KBM-7 (cell line): ENCODE measurements around the gene WNT6.

Experiments
- DNase-seq: peaks from one replicate; pipeline ENCODE4 v3.0.0-alpha.2; 2015
- in situ Hi-C: fragments of 300-500 bp; cut with MboI; formaldehyde crosslinking; loops from 2 replicates; pipeline ENCODE4 v1.14.3; 2020; ENCODE audit warnings: low sequenced_read_pairs, low pct_unique_long_range_greater_than_20kb, mixed read lengths

The WNT6 gene

GRCh38 chr2:218885981-218886947, 26.7 kb downstream of the WNT6 start:
- in situ Hi-C loops, result no loop called here

DNA sequence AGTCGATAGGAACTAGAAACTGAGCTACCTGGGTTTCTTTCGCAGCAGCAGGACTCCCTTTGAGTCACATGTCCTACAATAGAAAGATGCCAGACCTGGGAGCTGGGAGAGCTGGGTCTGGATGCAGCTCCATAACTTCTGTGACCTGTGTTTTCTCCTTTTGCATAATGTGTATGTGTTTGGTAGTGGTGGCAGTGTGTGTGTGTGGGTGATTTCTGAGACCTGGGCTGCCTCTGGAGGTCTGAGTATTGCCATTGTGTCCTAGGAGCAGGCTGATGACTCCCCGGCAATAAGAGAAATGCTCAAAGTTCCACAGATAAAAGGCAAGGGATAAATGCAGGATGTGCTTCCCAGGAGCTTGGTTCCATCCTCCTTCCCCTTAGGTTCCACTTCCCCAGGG, 27.5 kb downstream of the WNT6 start:
- no peak for DNase-seq
- in situ Hi-C loops, result no loop called here

More at GRCh38 chr2:218885981-218886947, 26.7 kb downstream of the WNT6 start:
- DNase-seq, result no peak

DNA sequence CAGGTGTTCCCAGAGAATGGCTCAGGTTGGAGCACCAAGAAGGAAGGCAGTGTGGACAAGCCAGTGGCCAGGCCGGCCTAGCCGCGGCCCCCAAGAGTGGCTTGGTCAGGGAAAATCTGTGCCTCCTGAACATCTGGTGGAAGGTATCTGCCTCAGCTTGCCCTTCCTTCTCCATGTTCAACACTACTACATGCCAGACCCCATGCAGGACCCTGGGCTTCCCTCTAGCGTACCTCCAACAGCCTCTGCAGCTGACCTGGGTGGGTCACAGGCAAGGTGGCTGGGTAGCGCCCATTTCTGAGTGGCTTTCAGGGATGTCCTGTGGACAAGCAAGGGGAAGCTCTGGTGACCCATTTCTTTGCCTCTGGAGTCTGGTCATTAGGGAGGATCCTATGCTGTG, 28.7 kb downstream of the WNT6 start:
- in situ Hi-C loops, result no loop called here
- no peak for DNase-seq

DNA sequence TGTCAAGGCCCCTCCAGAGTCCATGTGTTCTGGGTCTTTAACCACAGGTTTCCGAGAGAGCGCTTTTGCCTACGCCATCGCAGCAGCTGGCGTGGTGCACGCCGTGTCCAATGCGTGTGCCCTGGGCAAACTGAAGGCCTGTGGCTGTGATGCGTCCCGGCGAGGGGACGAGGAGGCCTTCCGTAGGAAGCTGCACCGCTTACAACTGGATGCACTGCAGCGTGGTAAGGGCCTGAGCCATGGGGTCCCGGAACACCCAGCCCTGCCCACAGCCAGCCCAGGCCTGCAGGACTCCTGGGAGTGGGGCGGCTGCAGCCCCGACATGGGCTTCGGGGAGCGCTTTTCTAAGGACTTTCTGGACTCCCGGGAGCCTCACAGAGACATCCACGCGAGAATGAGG, 30.3 kb downstream of the WNT6 start:
- in situ Hi-C loops, result no loop called here
- no peak for DNase-seq

GRCh38 chr2:218890369-218890768, 30.8 kb downstream of the WNT6 start:
- no peak for DNase-seq
- in situ Hi-C loops, result no loop called here

GRCh38 chr2:218891275-218892135, 31.9 kb downstream of the WNT6 start:
- no peak for DNase-seq
- in situ Hi-C loops, result no loop called here

- DNase-seq, result peak; percentile 73
- in situ Hi-C loops, result no loop called here
Observed at GRCh38 chr2:218892693-218893348, 33.2 kb downstream of the WNT6 start.

GRCh38 chr2:218893349-218894150, 33.9 kb downstream of the WNT6 start:
- in situ Hi-C loops, result no loop called here
- DNase-seq, result no peak

GRCh38 chr2:218894151-218894879, 34.7 kb downstream of the WNT6 start:
- no peak for DNase-seq
- in situ Hi-C loops, result no loop called here

- in situ Hi-C loops, result no loop called here
- no peak for DNase-seq
Observed at GRCh38 chr2:218894880-218895157, 35.2 kb downstream of the WNT6 start.

DNA sequence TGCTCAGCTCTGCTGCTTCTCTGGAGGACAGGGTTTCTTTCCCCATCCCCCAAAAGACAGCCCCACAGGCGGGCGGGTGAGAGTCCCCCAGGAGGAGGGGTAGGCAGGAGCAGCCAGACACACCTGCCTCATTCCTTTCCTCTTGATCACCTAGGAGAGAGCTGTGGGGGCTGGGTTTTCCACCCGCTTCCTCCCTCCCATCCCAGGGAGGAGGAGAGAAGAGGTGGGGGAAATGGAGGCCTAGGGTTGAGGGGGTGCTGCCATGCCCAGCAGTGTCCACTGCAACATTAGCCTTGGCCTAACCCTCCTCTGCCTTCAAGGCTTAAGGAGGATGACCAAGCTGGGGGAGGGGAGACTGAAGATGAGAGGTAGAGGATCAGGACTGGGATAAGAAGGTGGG, 35.7 kb downstream of the WNT6 start:
- no peak for DNase-seq
- in situ Hi-C loops, result no loop called here

DNA sequence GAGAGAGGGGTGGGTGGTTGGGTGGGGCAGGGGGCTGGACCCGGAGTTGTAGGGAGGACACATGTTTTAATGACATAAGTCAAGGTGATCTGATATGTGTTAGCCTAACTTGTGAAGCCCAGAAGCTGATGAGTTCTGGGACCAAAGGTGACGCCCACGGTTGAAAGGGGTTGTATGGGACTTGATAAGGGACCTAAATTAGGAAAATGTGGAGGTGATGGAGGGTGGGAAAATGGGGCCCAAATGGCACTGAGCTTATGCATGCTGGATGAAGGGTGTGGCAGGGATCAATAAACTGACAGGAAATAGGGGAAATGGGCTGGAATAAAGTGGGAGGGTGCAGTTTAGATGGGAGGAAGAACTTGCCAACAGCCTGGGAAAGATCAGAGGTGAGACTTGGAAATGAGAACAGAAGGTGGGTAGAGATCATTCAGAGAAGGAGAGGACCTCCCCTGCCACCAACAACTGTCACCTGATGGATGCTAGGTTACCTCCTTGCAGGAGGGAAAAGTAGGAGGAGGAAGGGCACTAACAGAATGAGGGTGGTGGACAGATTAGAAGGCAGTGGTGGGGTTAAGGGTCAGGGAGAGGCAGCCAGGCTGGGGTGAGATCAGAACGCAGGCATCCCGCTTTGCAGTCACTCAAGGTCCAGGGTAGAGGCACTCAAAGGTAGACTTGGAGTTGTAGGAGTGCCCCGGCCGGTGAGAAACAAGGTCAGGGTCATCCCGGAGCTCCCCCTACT, 36.3 kb downstream of the WNT6 start:
- DNase-seq, result no peak

GRCh38 chr2:218896501-218897393, 37.1 kb downstream of the WNT6 start:
- in situ Hi-C loops, result no loop called here
- DNase-seq, result peak; percentile 68

More for the DNA sequence above, 36.3 kb downstream of the WNT6 start:
- in situ Hi-C loops, result no loop called here

- no peak for DNase-seq
Observed at GRCh38 chr2:218897394-218898108, 37.9 kb downstream of the WNT6 start.

DNA sequence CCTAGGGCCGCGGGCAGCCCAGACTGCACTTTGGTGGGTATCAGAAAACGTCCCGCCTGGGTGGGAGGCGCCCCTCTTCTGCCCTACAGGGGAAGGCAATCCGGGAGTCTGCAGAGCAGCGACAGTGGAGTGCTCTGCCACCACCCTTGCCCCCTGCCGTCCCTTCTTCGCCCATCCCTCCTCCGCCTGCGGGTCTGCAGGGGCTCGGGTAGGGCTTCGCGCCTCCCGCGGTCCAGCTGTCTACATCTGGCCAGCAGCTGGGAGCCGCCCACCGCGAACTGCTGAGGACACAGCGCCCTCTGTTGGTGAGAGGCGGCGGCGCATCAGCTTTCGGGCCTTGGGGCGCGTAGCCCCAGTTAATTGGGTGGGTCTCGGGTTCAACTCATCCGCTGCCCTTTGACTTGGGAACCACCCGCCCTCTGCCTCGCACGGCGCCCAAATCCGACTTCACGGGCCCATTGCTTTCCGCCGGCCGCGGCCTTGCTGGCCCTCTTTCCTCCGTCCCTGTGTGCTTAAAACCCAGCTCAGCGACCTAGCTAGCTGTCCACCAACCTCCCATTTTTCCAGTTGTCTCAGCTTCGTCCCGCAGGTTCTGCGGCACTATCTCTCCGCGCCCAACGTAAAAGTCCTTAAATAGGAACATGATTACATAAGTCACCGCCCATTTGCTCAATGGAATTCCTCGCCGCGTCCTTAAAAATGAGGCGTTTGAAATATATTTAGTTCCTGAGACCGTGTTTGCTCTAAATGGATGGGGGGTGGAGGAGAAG, 38.7 kb downstream of the WNT6 start:
- in situ Hi-C loops, result no loop called here
- peak; percentile 76 for DNase-seq

More at GRCh38 chr2:218897394-218898108, 37.9 kb downstream of the WNT6 start:
- in situ Hi-C loops, result no loop called here
